MM.1S (cell line): Measurements from ENCODE around the gene SCMH1.
A peak's percentile ranks its signal among the peaks of the same experiment; 100 is the strongest.

Source experiments
- DNase-seq: peaks from one replicate; pipeline ENCODE4 v3.0.0-alpha.2; 2015
- H2AFZ ChIP-seq: fragments of 300-600 bp; sonication (generic); 2 replicates; pipeline ENCODE4 v1.6.0; 2016; ENCODE audit warnings: antibody characterized with exemption, low read length
- H3F3A ChIP-seq: fragments of 300-600 bp; sonication (generic); 2 replicates; pipeline ENCODE4 v1.6.1; 2016; ENCODE audit warnings: mild to moderate bottlenecking, antibody characterized with exemption, low read length, moderate library complexity, mixed read lengths; ENCODE audit not compliant: insufficient read depth
- H3K27ac ChIP-seq: fragments of 300-600 bp; sonication (generic); 2 replicates; pipeline ENCODE4 v1.5.1; 2016; ENCODE audit warnings: mild to moderate bottlenecking, low read length
- H3K27me3 ChIP-seq: fragments of 300-600 bp; sonication (generic); replicated peaks from 2 replicates; pipeline ENCODE4 v1.6.0; 2016; ENCODE audit warnings: low read length; ENCODE audit not compliant: insufficient read depth
- H3K36me3 ChIP-seq: fragments of 300-600 bp; sonication (generic); replicated peaks from 2 replicates; pipeline ENCODE4 v1.6.1; 2016; ENCODE audit warnings: mild to moderate bottlenecking, low read length, mixed read lengths; ENCODE audit not compliant: insufficient read depth
- H3K4me1 ChIP-seq: fragments of 300-600 bp; sonication (generic); 2 replicates; pipeline ENCODE4 v1.6.1; 2016; ENCODE audit warnings: low read length, mixed read lengths
- H3K4me2 ChIP-seq: fragments of 300-600 bp; sonication (generic); 2 replicates; pipeline ENCODE4 v1.6.0; 2016; ENCODE audit warnings: low read depth, low read length
- H3K4me3 ChIP-seq: fragments of 300-600 bp; sonication (generic); 2 replicates; pipeline ENCODE4 v1.5.1; 2016; ENCODE audit warnings: low read length, mixed read lengths
- H3K79me2 ChIP-seq: fragments of 300-600 bp; sonication (generic); 2 replicates; pipeline ENCODE4 v1.6.1; 2016; ENCODE audit warnings: mixed run types, low read length, mixed read lengths
- H3K9ac ChIP-seq: fragments of 300-600 bp; sonication (generic); 2 replicates; pipeline ENCODE4 v1.6.1; 2016; ENCODE audit warnings: low read length, mixed read lengths
- H3K9me2 ChIP-seq: fragments of 300-600 bp; sonication (generic); replicated peaks from 2 replicates; pipeline ENCODE4 v1.6.1; 2016; ENCODE audit warnings: mild to moderate bottlenecking, low read length, mixed read lengths; ENCODE audit not compliant: insufficient read depth
- H3K9me3 ChIP-seq: fragments of 300-600 bp; sonication (generic); replicated peaks from 2 replicates; pipeline ENCODE4 v1.6.1; 2016; ENCODE audit warnings: mild to moderate bottlenecking, low read length, mixed read lengths; ENCODE audit not compliant: insufficient read depth
- H4K20me1 ChIP-seq: fragments of 300-600 bp; sonication (generic); 2 replicates; pipeline ENCODE4 v1.6.1; 2016; ENCODE audit warnings: mild to moderate bottlenecking, low read length, moderate library complexity, mixed read lengths; ENCODE audit not compliant: insufficient read depth
- CTCF ChIP-seq: fragments of 300-600 bp; sonication (generic); IDR thresholded peaks from 2 replicates; pipeline ENCODE4 v1.5.1; 2016; ENCODE audit warnings: antibody characterized with exemption, low read length, mixed read lengths
- EZH2 ChIP-seq: fragments of 300-600 bp; sonication (generic); optimal IDR thresholded peaks from 2 replicates; pipeline ENCODE3; 2017; ENCODE audit warnings: low read depth, mild to moderate bottlenecking, antibody characterized with exemption, low read length, mixed read lengths
- EZH2phosphoT487 ChIP-seq: fragments of 300-600 bp; sonication (generic); IDR thresholded peaks from 2 replicates; pipeline ENCODE4 v1.6.1; 2018; ENCODE audit warnings: antibody characterized with exemption, low read length

SCMH1 gene

GRCh38 chr1:41239988-41240610, 2.0 kb downstream of the SCMH1 start:
- Histone ChIP-seq H2AFZ (no peak overlapping the region), H3K4me1 (peaks cover 28% of the 10 kb centered on the region)
- peak; percentile 49 for DNase-seq

GRCh38 chr1:41238311-41238988, 3.7 kb downstream of the SCMH1 start:
- Histone ChIP-seq H3K4me2 (no peak overlapping the region), H3K79me2 (peaks cover 85% of the 10 kb centered on the region), H3K4me3 (no peak overlapping the region), H3K9ac (no peak overlapping the region), H3K36me3 (0 out of 2 replicates have a peak, but pooled peaks cover 2% of the 10 kb centered on the region), H3K9me2 (no peaks in the 10 kb centered on the region), H3K4me1 (peaks cover 22% of the 10 kb centered on the region), H3K27me3 (no peaks in the 10 kb centered on the region), H3F3A (peaks cover 12% of the 10 kb centered on the region), H3K27ac (no peak overlapping the region), H2AFZ (no peak overlapping the region), H4K20me1 (no peaks in the 10 kb centered on the region; the same call in 1 of the 2 replicates), H3K9me3 (no peaks in the 10 kb centered on the region)
- DNase-seq: no peak
- TF ChIP-seq CTCF: no peak
- TF ChIP-seq EZH2phosphoT487: no peak
- no peak for TF ChIP-seq EZH2

More at GRCh38 chr1:41239988-41240610, 2.0 kb downstream of the SCMH1 start:
- H3K4me2 ChIP-seq: peak overlapping the region; percentile 94; the same call in 1 of the 2 replicates
- H3K9ac ChIP-seq: peak overlapping the region; percentile 75; the same call in 1 of the 2 replicates
- H4K20me1 ChIP-seq: no peaks in the 10 kb centered on the region
- H3K79me2 ChIP-seq: peaks cover 72% of the 10 kb centered on the region
- no peaks in the 10 kb centered on the region for H3K36me3 ChIP-seq
- H3K27ac ChIP-seq: peak overlapping the region; percentile 58; the same call in 1 of the 2 replicates
- no peak for TF ChIP-seq EZH2
- peak; percentile 28 for TF ChIP-seq CTCF
- no peak overlapping the region for H3K4me3 ChIP-seq
- H3F3A ChIP-seq: peaks cover 13% of the 10 kb centered on the region
- H3K9me2 ChIP-seq: no peaks in the 10 kb centered on the region
- H3K27me3 ChIP-seq: no peaks in the 10 kb centered on the region
- H3K9me3 ChIP-seq: no peaks in the 10 kb centered on the region

- Histone ChIP-seq H3K27ac (no peak overlapping the region), H2AFZ (no peak overlapping the region), H3K36me3 (0 out of 2 replicates have a peak, but pooled peaks cover 2% of the 10 kb centered on the region), H3K4me3 (no peak overlapping the region), H4K20me1 (no peaks in the 10 kb centered on the region; the same call in 1 of the 2 replicates), H3K9ac (no peak overlapping the region), H3K4me2 (no peak overlapping the region), H3K27me3 (no peaks in the 10 kb centered on the region), H3K79me2 (peaks cover 89% of the 10 kb centered on the region), H3K4me1 (peaks cover 13% of the 10 kb centered on the region), H3K9me3 (no peaks in the 10 kb centered on the region), H3F3A (peaks cover 12% of the 10 kb centered on the region), H3K9me2 (no peaks in the 10 kb centered on the region)
- no peak for DNase-seq
- TF ChIP-seq CTCF (no peak), EZH2phosphoT487 (no peak), EZH2 (no peak)
Observed at GRCh38 chr1:41236781-41237180, 5.3 kb downstream of the SCMH1 start.
